Astrocyte of the spinal cord (primary cell): ENCODE results near the gene RPP21.

Experiments
- DNase-seq: peaks from one replicate; pipeline ENCODE4 v3.0.0; 2011; ENCODE audit warnings: low read depth, low spot score
- H3K4me3 ChIP-seq: 2 replicates; pipeline ENCODE4 v1.5.1; 2011; ENCODE audit warnings: low read depth, mild to moderate bottlenecking, low read length, moderate library complexity
- CTCF ChIP-seq: IDR thresholded peaks from 2 replicates; pipeline ENCODE4 v1.5.1; 2012; ENCODE audit warnings: low read depth, mild to moderate bottlenecking, low read length, inconsistent platforms
- in situ Hi-C: cut with HindIII; loops from 2 replicates; pipeline ENCODE4 v1.10.0; 2017; ENCODE audit warnings: low sequenced_read_pairs

RPP21 gene

GRCh38 chr6:30312676-30313321 is 32.2 kb upstream of the RPP21 start:
- TF ChIP-seq CTCF: no peak
- in situ Hi-C loops: no loop called here
- DNase-seq: no peak
- no peak overlapping the region for H3K4me3 ChIP-seq

DNA sequence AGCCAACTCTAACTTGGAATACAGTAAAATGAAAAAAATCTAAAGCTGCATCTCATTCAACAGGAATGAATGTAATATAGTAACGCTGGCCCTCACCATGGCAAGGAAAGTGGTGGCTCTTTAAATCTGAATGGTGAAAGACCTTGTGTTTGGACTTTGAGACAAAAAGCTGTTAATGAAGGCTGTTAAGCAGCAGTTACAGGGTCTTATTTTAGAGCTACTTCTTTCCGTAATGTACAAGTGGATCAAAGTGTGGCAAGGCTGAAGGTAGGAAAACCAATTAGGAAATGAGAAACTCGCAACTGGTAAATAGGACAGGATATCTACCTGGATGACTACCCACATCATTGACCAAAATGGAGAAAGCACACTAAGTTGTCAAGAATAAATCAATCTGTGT is 29.8 kb upstream of the RPP21 start:
- no peak for TF ChIP-seq CTCF
- in situ Hi-C loops: no loop called here
- no peak for DNase-seq
- H3K4me3 ChIP-seq: no peak overlapping the region

DNA sequence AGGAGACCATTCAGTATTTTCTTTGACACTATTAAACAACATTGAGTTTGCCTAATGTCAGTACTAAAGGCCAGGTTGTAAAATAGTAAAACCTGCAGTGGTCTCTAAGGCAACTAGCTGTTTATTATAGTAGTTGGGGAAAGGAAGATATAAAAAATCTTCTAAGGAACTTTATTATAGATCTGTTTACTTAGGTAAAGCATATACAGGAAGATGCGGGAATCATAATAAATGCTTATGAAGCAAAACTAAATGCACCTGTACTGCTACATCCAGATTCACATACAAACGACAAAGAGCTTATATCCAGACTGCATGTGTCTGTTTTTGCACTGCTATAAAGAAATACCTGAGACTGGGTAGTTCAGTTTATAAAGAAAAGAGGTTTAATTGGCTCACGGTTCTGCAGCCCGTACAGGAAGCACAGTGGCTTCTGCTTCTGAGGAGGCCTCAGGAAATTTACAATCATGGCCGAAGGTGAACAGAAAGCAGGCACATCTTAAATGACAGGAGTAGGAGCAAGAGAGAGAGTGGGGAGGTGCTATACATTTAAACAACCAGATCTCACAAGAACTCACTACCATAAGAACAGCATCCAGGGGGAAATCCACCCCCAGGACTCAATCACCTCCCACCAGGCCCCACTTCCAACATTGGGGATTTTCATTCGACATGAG is 26.9 kb upstream of the RPP21 start:
- TF ChIP-seq CTCF: no peak
- H3K4me3 ChIP-seq: no peak overlapping the region
- in situ Hi-C loops: no loop called here
- no peak for DNase-seq

DNA sequence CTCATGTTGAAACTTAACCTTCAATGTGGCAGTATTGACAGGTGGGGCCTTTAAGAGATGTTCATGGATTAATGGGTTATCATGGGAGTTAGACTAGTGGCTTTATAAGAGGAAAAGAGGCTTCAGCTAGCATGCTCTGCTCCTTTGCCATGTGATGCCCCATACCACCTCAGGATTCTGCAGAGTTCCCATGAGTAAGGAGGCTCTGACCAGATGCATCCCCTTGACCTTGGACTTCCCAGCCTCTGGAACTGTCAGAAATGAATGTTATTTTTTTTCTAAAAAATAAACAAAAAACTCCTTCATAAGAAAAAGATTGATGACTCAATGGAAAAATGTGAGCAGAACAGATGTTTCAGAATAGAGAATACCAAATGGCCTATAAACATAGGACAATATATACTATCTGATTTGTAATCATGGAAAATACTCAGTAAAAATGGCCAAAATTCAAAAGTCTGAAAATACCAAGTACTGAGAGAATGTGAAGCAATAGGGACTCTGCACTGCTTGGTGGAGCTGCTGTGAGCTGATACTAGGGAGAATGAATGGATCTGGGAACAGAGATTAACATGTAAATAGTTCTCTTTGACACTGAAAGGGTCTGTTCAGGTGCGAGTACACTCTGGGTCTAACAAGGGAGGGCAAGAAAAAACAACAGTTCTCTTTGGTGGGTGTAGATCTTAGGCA is 25.7 kb upstream of the RPP21 start:
- no peak for TF ChIP-seq CTCF
- DNase-seq: no peak
- no peak overlapping the region for H3K4me3 ChIP-seq
- in situ Hi-C loops: no loop called here

- TF ChIP-seq CTCF: no peak
- in situ Hi-C loops: no loop called here
- DNase-seq: no peak
- no peak overlapping the region for H3K4me3 ChIP-seq
Measured at GRCh38 chr6:30321692-30322388, 23.1 kb upstream of the RPP21 start.
